Measurements from ENCODE around the gene TMEM187.

The TMEM187 gene

GRCh38 chrX:153972368-153973126 is at the start of gene TMEM187:
Gene TMEM187 (plus strand): TSS chrX:153972754. CDS start chrX:153982063, 9,309 bp downstream.
- peak; percentile 94 for DNase-seq

GRCh38 chrX:153922932-153923857 is 49.4 kb upstream of the TMEM187 start:
- DNase-seq, result peak; percentile 92

GRCh38 chrX:153924149-153924861 is 48.2 kb upstream of the TMEM187 start:
- DNase-seq, result peak; percentile 94

GRCh38 chrX:153925387-153925738 is 47.2 kb upstream of the TMEM187 start:
- no peak for DNase-seq

GRCh38 chrX:153925739-153926551 is 46.6 kb upstream of the TMEM187 start, which contains the start of gene ARHGAP4:
Gene ARHGAP4 (minus strand): TSS chrX:153926264. CDS start chrX:153926202, 62 bp downstream.
- DNase-seq, result no peak

GRCh38 chrX:153926552-153926857 is 46.0 kb upstream of the TMEM187 start:
- DNase-seq, result no peak

- DNase-seq, result peak; percentile 49
These were observed 45.5 kb upstream of the TMEM187 start for GRCh38 chrX:153926858-153927671.

GRCh38 chrX:153927672-153927921 is 45.0 kb upstream of the TMEM187 start:
- peak; percentile 52 for DNase-seq

- peak; percentile 100 for DNase-seq
These were observed 44.4 kb upstream of the TMEM187 start for GRCh38 chrX:153927922-153928760.

- no peak for DNase-seq
These were observed 43.7 kb upstream of the TMEM187 start for GRCh38 chrX:153928846-153929245.

- DNase-seq, result no peak
These were observed 43.0 kb upstream of the TMEM187 start for GRCh38 chrX:153929576-153929975.

- DNase-seq, result no peak
These were observed 42.3 kb upstream of the TMEM187 start for GRCh38 chrX:153930011-153930910.

- DNase-seq, result no peak
These were observed 41.4 kb upstream of the TMEM187 start for GRCh38 chrX:153931151-153931550.

- no peak for DNase-seq
These were observed 40.8 kb upstream of the TMEM187 start for GRCh38 chrX:153931748-153932147.

- DNase-seq, result no peak
These were observed 40.2 kb upstream of the TMEM187 start for GRCh38 chrX:153932220-153932915.

GRCh38 chrX:153933748-153934147 is 38.8 kb upstream of the TMEM187 start:
- DNase-seq, result no peak

- DNase-seq, result no peak
These were observed 38.3 kb upstream of the TMEM187 start for GRCh38 chrX:153934148-153934761.

GRCh38 chrX:153934762-153935325 is 37.7 kb upstream of the TMEM187 start, which contains the start of gene NAA10:
Gene NAA10 (minus strand): TSS chrX:153935037. CDS start chrX:153934904, 133 bp downstream.
- peak; percentile 98 for DNase-seq
